Endothelial cell of umbilical vein (primary cell): ENCODE results near the gene NTN1. TPM values are rescaled to one million over a fixed set of nuclear protein-coding genes. Genes with fewer than 3 reads are reported as not detected.

ENCODE experiments used
- BruUV-seq: library from RNA; stranded (reverse); fragments of 400-500 nt; replicated peaks from 2 replicates; lab custom pipeline; 2021; lab: Mats Ljungman, UMichigan
- CTCF ChIA-PET: fragments of 300-600, 350-600 bp; sonication (Branson Sonifier 250); formaldehyde crosslinking; loops from one replicate; lab custom pipeline; 2021; ENCODE audit warnings: antibody characterized with exemption, inconsistent platforms; lab: Charles Lee
- POLR2A ChIA-PET: fragments of 300-600, 350-600 bp; sonication (Branson Sonifier 250); formaldehyde crosslinking; loops from one replicate; lab custom pipeline; 2021; ENCODE audit warnings: antibody characterized with exemption, inconsistent platforms; lab: Charles Lee
- DNase-seq: peaks from one replicate; pipeline ENCODE4 v3.0.0-alpha.2; 2011; ENCODE audit warnings: low read depth, low spot score
- FAIRE-seq: peaks from 2 replicates; lab custom pipeline; 2011; peaks lifted over from hg19 to GRCh38; lab: Jason Lieb, UNC
- H2AFZ ChIP-seq: 2 replicates; pipeline ENCODE4 v1.6.0; 2012; ENCODE audit warnings: low read depth, low read length, control low read depth, inconsistent platforms
- H3K27ac ChIP-seq: 2 replicates; pipeline ENCODE4 v1.5.1; 2011; ENCODE audit warnings: low read depth, mild to moderate bottlenecking, control low read depth, low read length, moderate library complexity; ENCODE audit not compliant: insufficient read depth
- H3K27me3 ChIP-seq, 2 experiments: 2 replicates each; pipeline versions ENCODE4 v1.6.0 to v1.6.1; 2011; ENCODE audit warnings: low read length in 2 of 2, mixed read lengths in 1 of 2; ENCODE audit not compliant: control insufficient read depth in 2 of 2, insufficient read depth in 2 of 2
- H3K36me3 ChIP-seq, 2 experiments: 2 replicates in 1 of 2; 3 replicates in 1 of 2; pipeline ENCODE4 v1.5.1; 2011; ENCODE audit warnings: low read length in 2 of 2, mild to moderate bottlenecking in 1 of 2, moderate library complexity in 1 of 2; ENCODE audit not compliant: control insufficient read depth in 2 of 2, insufficient read depth in 2 of 2; ENCODE audit errors: extremely low read depth in 1 of 2
- H3K4me1 ChIP-seq: 3 replicates; pipeline ENCODE4 v1.5.1; 2011; ENCODE audit warnings: mild to moderate bottlenecking, low read length; ENCODE audit not compliant: control insufficient read depth, insufficient read depth; ENCODE audit errors: extremely low read depth
- H3K4me2 ChIP-seq: 2 replicates; pipeline ENCODE4 v1.6.1; 2011; ENCODE audit warnings: low read length, control low read depth, mixed read lengths; ENCODE audit not compliant: insufficient read depth
- H3K4me3 ChIP-seq, 3 experiments: fragments of 200-600 bp in 1 of 3; sonication (generic), shearing (Covaris generic) in 1 of 3; replicated peaks in 1 of 3; 2 replicates each; pipeline ENCODE4 v1.5.1; 2011 to 2016; ENCODE audit warnings: control low read depth in 3 of 3, low read length in 3 of 3, mild to moderate bottlenecking in 2 of 3, inconsistent platforms in 1 of 3, low read depth in 1 of 3, moderate library complexity in 1 of 3; ENCODE audit not compliant: insufficient read depth in 1 of 3
- H3K79me2 ChIP-seq: 2 replicates; pipeline ENCODE4 v1.6.0; 2012; ENCODE audit warnings: low read length, inconsistent platforms; ENCODE audit not compliant: control insufficient read depth, insufficient read depth
- H3K9ac ChIP-seq: replicated peaks from 2 replicates; pipeline ENCODE3; 2011; ENCODE audit warnings: low read length, control low read depth; ENCODE audit not compliant: insufficient read depth; ENCODE audit errors: extremely low read depth
- H3K9me1 ChIP-seq: replicated peaks from 3 replicates; pipeline ENCODE4 v1.6.0; 2011; ENCODE audit warnings: mild to moderate bottlenecking, low read length; ENCODE audit not compliant: control insufficient read depth, insufficient read depth; ENCODE audit errors: extremely low read depth
- H3K9me3 ChIP-seq: replicated peaks from 2 replicates; pipeline ENCODE4 v1.5.1; 2012; ENCODE audit warnings: low read length, inconsistent platforms; ENCODE audit not compliant: control insufficient read depth, insufficient read depth
- H4K20me1 ChIP-seq: replicated peaks from 2 replicates; pipeline ENCODE3; 2011; ENCODE audit warnings: mild to moderate bottlenecking, low read length; ENCODE audit not compliant: control insufficient read depth, insufficient read depth; ENCODE audit errors: extremely low read depth
- CTCF ChIP-seq, 2 donors: IDR thresholded peaks; 1 replicate in 1 of 2; 2 replicates in 1 of 2; pipeline ENCODE4 v1.5.1; 2011; ENCODE audit warnings: low read length in 2 of 2, mild to moderate bottlenecking in 2 of 2, moderate library complexity in 2 of 2, control low read depth in 1 of 2, inconsistent platforms in 1 of 2, low read depth in 1 of 2; ENCODE audit not compliant: insufficient read depth in 1 of 2; ENCODE audit errors: extremely low read depth in 1 of 2
- EZH2 ChIP-seq: IDR thresholded peaks from 2 replicates; pipeline ENCODE4 v1.6.1; 2012; ENCODE audit warnings: borderline replicate concordance, low read depth, mild to moderate bottlenecking, moderate library complexity, low read length, inconsistent platforms; ENCODE audit not compliant: severe bottlenecking
- FOS ChIP-seq: IDR thresholded peaks from 2 replicates; pipeline ENCODE4 v1.6.1; 2011; ENCODE audit warnings: mild to moderate bottlenecking, low read length, moderate library complexity, borderline replicate concordance; ENCODE audit not compliant: insufficient read depth
- GATA2 ChIP-seq: IDR thresholded peaks from 2 replicates; pipeline ENCODE4 v1.7.0; 2011; ENCODE audit warnings: low read depth, mild to moderate bottlenecking, moderate library complexity, mixed read lengths, low read length; ENCODE audit not compliant: insufficient read length, insufficient read depth
- JUN ChIP-seq: IDR thresholded peaks from 2 replicates; pipeline ENCODE4 v1.6.1; 2011; ENCODE audit warnings: borderline replicate concordance, low read depth; ENCODE audit not compliant: insufficient read length, insufficient read depth
- MAX ChIP-seq: IDR thresholded peaks from 2 replicates; pipeline ENCODE4 v1.6.1; 2011; ENCODE audit not compliant: insufficient read depth, insufficient read length
- MYC ChIP-seq: IDR thresholded peaks from one replicate; pipeline ENCODE4 v1.6.1; 2011; ENCODE audit warnings: mild to moderate bottlenecking, low read depth, low read length
- POLR2A ChIP-seq: IDR thresholded peaks from 2 replicates; pipeline ENCODE4 v1.6.1; 2012; ENCODE audit warnings: low read depth, mild to moderate bottlenecking, control low read depth, low read length
- POLR2AphosphoS5 ChIP-seq: IDR thresholded peaks from 2 replicates; pipeline ENCODE4 v1.6.1; 2012; ENCODE audit warnings: low read depth, mild to moderate bottlenecking, control low read depth, low read length, moderate library complexity; ENCODE audit not compliant: insufficient read depth
- dilution Hi-C: fragments of 300-500 bp; cut with MboI; formaldehyde crosslinking; loops from one replicate; pipeline ENCODE4 v1.15.0; 2019; ENCODE audit warnings: low sequenced_read_pairs; ENCODE audit not compliant: extremely low pct_ligation_motif_present
- intact Hi-C: fragments of 100-400 bp; cut with micrococcal nuclease; formaldehyde crosslinking; loops from one replicate; pipeline ENCODE4 v1.10.0; 2022
- polyA plus RNA-seq, 4 experiments: library from polyadenylated mRNA; depleted of rRNA in 3 of 4; stranded (reverse) in 3 of 4; unstranded in 1 of 4; fragments of >200 nt; gene quantifications; 2 replicates each; pipeline versions ENCODE4 v1.2.1 to v1.2.3, GENCODE V29; 2011 to 2012; ENCODE audit warnings: missing spikeins in 1 of 4
- total RNA-seq: library from RNA; stranded (reverse); gene quantifications from 2 replicates; pipeline ENCODE4 v1.2.3, GENCODE V29; 2021

The NTN1 gene
- total and polyA plus RNA-seq, 2 donors (not counting 3 experiments of a cell fraction or from before 2014, with no cell fraction given) = 0.10 to 0.18 TPM

- Histone ChIP-seq H2AFZ (no peak overlapping the region), H3K9me1 (no peaks in the 10 kb centered on the region), H3K4me3 (no peak overlapping the region), H3K27me3 (no peaks in the 10 kb centered on the region), H3K4me1 (no peaks in the 10 kb centered on the region), H3K27ac (no peak overlapping the region), H3K9me3 (no peaks in the 10 kb centered on the region), H4K20me1 (no peaks in the 10 kb centered on the region), H3K4me2 (no peak overlapping the region), H3K9ac (no peak overlapping the region), H3K36me3 (no peaks in the 10 kb centered on the region), H3K79me2 (no peaks in the 10 kb centered on the region)
- no peak for FAIRE-seq
- dilution Hi-C loops = no loop called here
- intact Hi-C loops = no loop called here
- POLR2A ChIA-PET = no interaction called here
- BruUV-seq = no TSS peak
- TF ChIP-seq FOS (no peak), CTCF (IDR thresholded peaks at IDR 0.05; ENCODE audit: extremely low read depth in 1 of 2, insufficient read depth in 1 of 2, low read depth in 1 of 2, low read length in 2 of 2) (no peak), EZH2 (no peak), JUN (no peak), MYC (no peak), MAX (no peak), GATA2 (no peak), POLR2A (no peak), POLR2AphosphoS5 (no peak)
- DNase-seq = no peak
- CTCF ChIA-PET = interaction anchor here (0.8 kb wide), 1 partner anchor 337 kb away, joined by 3 read pairs; no protein-coding TSS in a partner anchor
Measured at GRCh38 chr17:9218064-9218635, 196.8 kb downstream of the NTN1 start.
